Breast epithelium (tissue), 3 donors: ENCODE data around the gene MYO5B.
A peak's percentile ranks its signal among the peaks of the same experiment; 100 is the strongest.

Experiments
- CTCF ChIP-seq, 3 donors: fragments of 450-650 bp; IDR thresholded peaks; one replicate each; pipeline ENCODE4 v1.5.1; 2016 to 2017; ENCODE audit warnings: antibody characterized with exemption in 3 of 3, mild to moderate bottlenecking in 3 of 3, moderate library complexity in 3 of 3
- POLR2A ChIP-seq: fragments of 450-650 bp; IDR thresholded peaks from one replicate; pipeline ENCODE4 v1.6.1; 2016; ENCODE audit warnings: antibody characterized with exemption, mild to moderate bottlenecking, moderate library complexity
- POLR2AphosphoS5 ChIP-seq, 3 donors: sonication (generic); formaldehyde crosslinking; IDR thresholded peaks; one replicate each; pipeline ENCODE4 v1.6.1; 2017; ENCODE audit warnings: antibody characterized with exemption in 3 of 3

- peak in 1 of 3 donors; percentile 44 for TF ChIP-seq POLR2AphosphoS5 (IDR thresholded peaks at IDR 0.05)
- TF ChIP-seq CTCF (IDR thresholded peaks at IDR 0.05): no peak
- TF ChIP-seq POLR2A: no peak
These were observed 1.8 kb downstream of the MYO5B start for GRCh38 chr18:50192995-50193795.
